ENCODE measurements around the gene CFAP58.

Gene CFAP58

GRCh38 chr10:104353325-104354048 lies at the start of gene CFAP58:
CFAP58 (plus strand) TSS chr10:104353833; CDS start chr10:104353898, 65 bp downstream.
- peak; percentile 94 for DNase-seq (ENCODE audit: low spot score)

GRCh38 chr10:104304356-104304745 lies 49.3 kb upstream of the CFAP58 start:
- no peak for DNase-seq (ENCODE audit: low spot score)

- no peak for DNase-seq (ENCODE audit: low spot score)
Observed at GRCh38 chr10:104304927-104305326, 48.7 kb upstream of the CFAP58 start.

- no peak for DNase-seq (ENCODE audit: low spot score)
Observed at GRCh38 chr10:104306897-104307296, 46.7 kb upstream of the CFAP58 start.

GRCh38 chr10:104307576-104308438 lies 45.8 kb upstream of the CFAP58 start:
- no peak for DNase-seq (ENCODE audit: low spot score)

- DNase-seq (ENCODE audit: low spot score): no peak
Observed at GRCh38 chr10:104308439-104308903, 45.2 kb upstream of the CFAP58 start.

- DNase-seq (ENCODE audit: low spot score): no peak
Observed at GRCh38 chr10:104309980-104310978, 43.4 kb upstream of the CFAP58 start.

- no peak for DNase-seq (ENCODE audit: low spot score)
Observed at GRCh38 chr10:104311184-104311720, 42.4 kb upstream of the CFAP58 start.

GRCh38 chr10:104314591-104315485 lies 38.8 kb upstream of the CFAP58 start:
- DNase-seq (ENCODE audit: low spot score): no peak

- DNase-seq (ENCODE audit: low spot score): no peak
Observed at GRCh38 chr10:104315486-104315921, 38.1 kb upstream of the CFAP58 start.

- no peak for DNase-seq (ENCODE audit: low spot score)
Observed at GRCh38 chr10:104316321-104317099, 37.1 kb upstream of the CFAP58 start.

- no peak for DNase-seq (ENCODE audit: low spot score)
Observed at GRCh38 chr10:104317269-104317710, 36.3 kb upstream of the CFAP58 start.

- no peak for DNase-seq (ENCODE audit: low spot score)
Observed at GRCh38 chr10:104317726-104318299, 35.8 kb upstream of the CFAP58 start.

- DNase-seq (ENCODE audit: low spot score): no peak
Observed at GRCh38 chr10:104318326-104318725, 35.3 kb upstream of the CFAP58 start.

GRCh38 chr10:104318810-104319741 lies 34.6 kb upstream of the CFAP58 start:
- DNase-seq (ENCODE audit: low spot score): no peak

- DNase-seq (ENCODE audit: low spot score): no peak
Observed at GRCh38 chr10:104321226-104321625, 32.4 kb upstream of the CFAP58 start.

GRCh38 chr10:104321725-104322415 lies 31.8 kb upstream of the CFAP58 start:
- no peak for DNase-seq (ENCODE audit: low spot score)

GRCh38 chr10:104322416-104322782 lies 31.2 kb upstream of the CFAP58 start:
- DNase-seq (ENCODE audit: low spot score): no peak
